ENCODE data around the gene SLC24A4.

SLC24A4 gene

DNA sequence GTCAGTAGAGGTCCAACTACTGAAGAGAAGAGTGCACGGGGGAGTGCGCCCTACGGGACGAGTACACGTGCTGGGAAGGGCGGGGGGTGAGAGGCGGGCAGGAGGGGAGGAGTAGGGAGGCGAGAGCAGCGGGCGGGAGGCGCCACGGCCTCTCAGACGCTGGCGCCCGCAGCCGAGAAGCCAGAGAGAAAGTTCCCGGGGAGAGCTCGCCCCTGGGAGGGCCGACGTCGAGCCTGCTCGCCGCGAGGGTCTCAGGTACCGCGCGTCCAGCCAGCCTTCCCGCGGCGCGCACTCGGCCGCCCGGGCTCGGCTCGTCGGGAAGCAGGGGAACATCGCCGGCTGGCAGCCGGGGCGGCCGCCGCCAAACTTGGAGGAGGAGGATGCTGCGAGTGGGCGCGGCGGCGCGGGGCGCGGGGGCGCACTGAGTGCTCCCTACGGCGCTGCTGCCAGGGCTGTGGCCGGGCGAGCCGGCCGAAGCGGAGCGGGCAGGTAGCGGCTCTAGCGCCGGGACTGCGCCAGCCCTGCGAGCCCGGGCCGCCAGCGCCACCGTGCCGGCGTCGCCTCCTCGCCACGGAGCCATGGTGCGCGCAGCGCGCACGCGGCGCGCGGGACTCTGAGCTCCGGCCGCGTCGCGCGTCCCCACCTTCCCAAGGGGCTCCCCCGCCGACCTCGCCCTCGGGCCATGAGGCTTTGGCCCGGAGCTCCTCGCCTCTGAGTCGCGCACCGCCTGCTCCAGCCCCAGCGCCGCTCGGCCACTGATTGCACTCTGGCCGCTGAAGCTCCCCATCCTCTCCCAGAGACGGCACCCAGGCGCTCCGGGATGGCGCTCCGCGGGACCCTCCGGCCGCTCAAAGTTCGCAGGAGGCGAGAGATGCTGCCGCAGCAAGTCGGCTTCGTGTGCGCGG lies at the start of gene SLC24A4:
Gene SLC24A4, plus strand, starts transcription at position 155 of the 905 bp plus-strand sequence. Its CDS starts 666 bp downstream, at position 821.
- H2AFZ ChIP-seq (ENCODE audit: low read length, unreplicated experiment) = no peak within 1 kb of the TSS
- no peaks in the 10 kb centered on the region for H3K79me2 ChIP-seq (ENCODE audit: control insufficient read depth, insufficient read depth, low read length, unreplicated experiment)
- no peak within 1 kb of the TSS for H3K27ac ChIP-seq (ENCODE audit: low read depth, low read length)
- no peaks in the 10 kb centered on the region for H3K36me3 ChIP-seq (ENCODE audit: insufficient read depth, low read length)
- peaks cover 96% of the 10 kb centered on the region for H3K27me3 ChIP-seq (ENCODE audit: insufficient read depth, low read length)
- peak within 1 kb of the TSS; percentile 62 for H3K4me3 ChIP-seq (ENCODE audit: low read depth, low read length)
- no peaks in the 10 kb centered on the region for H3K4me1 ChIP-seq (ENCODE audit: control insufficient read depth, insufficient read depth, low read length, unreplicated experiment)

GRCh38 chr14:92273166-92273565 lies 49.8 kb upstream of the SLC24A4 start:
- H3K27ac ChIP-seq (ENCODE audit: low read depth, low read length) = no peak overlapping the region
- H3K36me3 ChIP-seq (ENCODE audit: insufficient read depth, low read length) = no peaks in the 10 kb centered on the region
- peaks cover 82% of the 10 kb centered on the region for H3K27me3 ChIP-seq (ENCODE audit: insufficient read depth, low read length)
- H3K4me3 ChIP-seq (ENCODE audit: low read depth, low read length) = no peak overlapping the region
- H2AFZ ChIP-seq (ENCODE audit: low read length, unreplicated experiment) = no peak overlapping the region
- H3K4me1 ChIP-seq (ENCODE audit: control insufficient read depth, insufficient read depth, low read length, unreplicated experiment) = no peaks in the 10 kb centered on the region
- no peaks in the 10 kb centered on the region for H3K79me2 ChIP-seq (ENCODE audit: control insufficient read depth, insufficient read depth, low read length, unreplicated experiment)

GRCh38 chr14:92274055-92274454 lies 48.9 kb upstream of the SLC24A4 start:
- Histone ChIP-seq H3K79me2 (ENCODE audit: control insufficient read depth, insufficient read depth, low read length, unreplicated experiment) (no peaks in the 10 kb centered on the region), H3K4me1 (ENCODE audit: control insufficient read depth, insufficient read depth, low read length, unreplicated experiment) (no peaks in the 10 kb centered on the region), H2AFZ (ENCODE audit: low read length, unreplicated experiment) (no peak overlapping the region), H3K27ac (ENCODE audit: low read depth, low read length) (no peak overlapping the region), H3K4me3 (ENCODE audit: low read depth, low read length) (no peak overlapping the region), H3K36me3 (ENCODE audit: insufficient read depth, low read length) (no peaks in the 10 kb centered on the region), H3K27me3 (ENCODE audit: insufficient read depth, low read length) (peaks cover 77% of the 10 kb centered on the region)

DNA sequence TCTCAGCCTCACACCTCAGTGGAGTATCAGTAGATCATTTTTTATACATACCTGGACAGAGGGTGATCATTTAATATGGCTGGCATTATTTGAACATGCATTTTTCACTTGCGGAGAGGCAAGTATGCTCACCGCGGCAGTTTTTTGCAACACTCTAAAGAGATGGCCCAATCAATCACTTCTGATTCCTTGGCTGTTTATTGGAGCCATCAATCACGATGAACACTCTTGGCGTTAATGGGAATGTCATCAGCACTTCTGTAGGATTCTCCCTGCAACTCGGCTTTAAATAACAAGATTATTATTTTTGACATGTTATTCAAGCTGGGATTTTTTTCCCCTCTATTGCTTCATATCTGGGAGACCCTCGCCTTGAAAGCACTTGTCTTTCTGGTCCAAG lies 46.9 kb upstream of the SLC24A4 start:
- Histone ChIP-seq H3K27ac (ENCODE audit: low read depth, low read length) (no peak overlapping the region), H2AFZ (ENCODE audit: low read length, unreplicated experiment) (no peak overlapping the region), H3K4me1 (ENCODE audit: control insufficient read depth, insufficient read depth, low read length, unreplicated experiment) (no peaks in the 10 kb centered on the region), H3K79me2 (ENCODE audit: control insufficient read depth, insufficient read depth, low read length, unreplicated experiment) (no peaks in the 10 kb centered on the region), H3K36me3 (ENCODE audit: insufficient read depth, low read length) (no peaks in the 10 kb centered on the region), H3K4me3 (ENCODE audit: low read depth, low read length) (no peak overlapping the region), H3K27me3 (ENCODE audit: insufficient read depth, low read length) (peaks cover 58% of the 10 kb centered on the region)

- Histone ChIP-seq H2AFZ (ENCODE audit: low read length, unreplicated experiment) (no peak overlapping the region), H3K27me3 (ENCODE audit: insufficient read depth, low read length) (peaks cover 53% of the 10 kb centered on the region), H3K4me3 (ENCODE audit: low read depth, low read length) (no peak overlapping the region), H3K36me3 (ENCODE audit: insufficient read depth, low read length) (no peaks in the 10 kb centered on the region), H3K79me2 (ENCODE audit: control insufficient read depth, insufficient read depth, low read length, unreplicated experiment) (no peaks in the 10 kb centered on the region), H3K27ac (ENCODE audit: low read depth, low read length) (no peak overlapping the region), H3K4me1 (ENCODE audit: control insufficient read depth, insufficient read depth, low read length, unreplicated experiment) (no peaks in the 10 kb centered on the region)
These were observed 45.9 kb upstream of the SLC24A4 start for GRCh38 chr14:92277031-92277430.

- no peaks in the 10 kb centered on the region for H3K79me2 ChIP-seq (ENCODE audit: control insufficient read depth, insufficient read depth, low read length, unreplicated experiment)
- H3K27ac ChIP-seq (ENCODE audit: low read depth, low read length) = no peak overlapping the region
- H3K27me3 ChIP-seq (ENCODE audit: insufficient read depth, low read length) = peaks cover 19% of the 10 kb centered on the region; the same call in 1 of the 2 replicates
- no peaks in the 10 kb centered on the region for H3K4me1 ChIP-seq (ENCODE audit: control insufficient read depth, insufficient read depth, low read length, unreplicated experiment)
- no peaks in the 10 kb centered on the region for H3K36me3 ChIP-seq (ENCODE audit: insufficient read depth, low read length)
- no peak overlapping the region for H3K4me3 ChIP-seq (ENCODE audit: low read depth, low read length)
- no peak overlapping the region for H2AFZ ChIP-seq (ENCODE audit: low read length, unreplicated experiment)
These were observed 42.3 kb upstream of the SLC24A4 start for GRCh38 chr14:92280554-92281262.

- Histone ChIP-seq H3K36me3 (ENCODE audit: insufficient read depth, low read length) (no peaks in the 10 kb centered on the region), H3K27me3 (ENCODE audit: insufficient read depth, low read length) (peaks cover 20% of the 10 kb centered on the region; the same call in 1 of the 2 replicates), H3K27ac (ENCODE audit: low read depth, low read length) (no peak overlapping the region), H2AFZ (ENCODE audit: low read length, unreplicated experiment) (no peak overlapping the region), H3K79me2 (ENCODE audit: control insufficient read depth, insufficient read depth, low read length, unreplicated experiment) (no peaks in the 10 kb centered on the region), H3K4me3 (ENCODE audit: low read depth, low read length) (no peak overlapping the region), H3K4me1 (ENCODE audit: control insufficient read depth, insufficient read depth, low read length, unreplicated experiment) (no peaks in the 10 kb centered on the region)
These were observed 40.3 kb upstream of the SLC24A4 start for GRCh38 chr14:92282669-92283068.

GRCh38 chr14:92285311-92285710 lies 37.7 kb upstream of the SLC24A4 start:
- H3K4me3 ChIP-seq (ENCODE audit: low read depth, low read length) = no peak overlapping the region
- no peaks in the 10 kb centered on the region for H3K79me2 ChIP-seq (ENCODE audit: control insufficient read depth, insufficient read depth, low read length, unreplicated experiment)
- H3K4me1 ChIP-seq (ENCODE audit: control insufficient read depth, insufficient read depth, low read length, unreplicated experiment) = no peaks in the 10 kb centered on the region
- peaks cover 44% of the 10 kb centered on the region for H3K27me3 ChIP-seq (ENCODE audit: insufficient read depth, low read length)
- no peak overlapping the region for H2AFZ ChIP-seq (ENCODE audit: low read length, unreplicated experiment)
- no peak overlapping the region for H3K27ac ChIP-seq (ENCODE audit: low read depth, low read length)
- no peaks in the 10 kb centered on the region for H3K36me3 ChIP-seq (ENCODE audit: insufficient read depth, low read length)

- peaks cover 67% of the 10 kb centered on the region for H3K27me3 ChIP-seq (ENCODE audit: insufficient read depth, low read length)
- no peak overlapping the region for H3K4me3 ChIP-seq (ENCODE audit: low read depth, low read length)
- H3K4me1 ChIP-seq (ENCODE audit: control insufficient read depth, insufficient read depth, low read length, unreplicated experiment) = no peaks in the 10 kb centered on the region
- no peak overlapping the region for H2AFZ ChIP-seq (ENCODE audit: low read length, unreplicated experiment)
- no peaks in the 10 kb centered on the region for H3K79me2 ChIP-seq (ENCODE audit: control insufficient read depth, insufficient read depth, low read length, unreplicated experiment)
- H3K36me3 ChIP-seq (ENCODE audit: insufficient read depth, low read length) = no peaks in the 10 kb centered on the region
- no peak overlapping the region for H3K27ac ChIP-seq (ENCODE audit: low read depth, low read length)
These were observed 35.0 kb upstream of the SLC24A4 start for GRCh38 chr14:92287987-92288386.

DNA sequence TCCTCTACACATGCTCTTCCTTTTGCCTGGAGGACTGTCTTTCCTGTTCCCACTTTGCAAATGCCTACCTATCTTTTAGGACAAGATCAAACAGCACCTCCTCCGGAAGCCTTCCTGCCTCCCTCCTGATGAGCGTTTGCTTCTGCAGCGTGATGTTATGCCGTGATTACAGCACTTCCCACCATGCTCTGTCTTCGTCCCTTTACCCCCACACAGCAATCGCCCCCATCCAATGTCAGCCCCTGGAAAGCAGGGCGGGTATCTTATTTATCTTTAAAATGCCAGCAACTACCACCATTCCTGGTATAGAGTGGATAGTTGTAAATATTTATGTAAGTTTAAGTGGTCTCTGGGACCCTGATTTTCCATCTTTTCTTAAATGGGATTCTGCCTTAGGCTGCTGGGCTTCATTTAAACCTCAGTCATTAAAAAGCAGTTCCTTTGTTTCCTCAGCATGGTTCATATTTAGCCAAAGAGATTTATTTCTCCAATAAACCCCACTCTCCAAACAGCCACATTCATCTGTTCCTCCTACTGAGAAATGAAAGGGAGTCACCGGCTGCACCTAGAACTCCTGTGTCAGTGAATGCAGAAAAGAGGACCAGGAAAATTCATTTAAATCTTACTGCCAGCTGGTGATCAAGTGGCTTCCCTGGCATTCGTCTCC lies 33.8 kb upstream of the SLC24A4 start:
- Histone ChIP-seq H3K27me3 (ENCODE audit: insufficient read depth, low read length) (peaks cover 77% of the 10 kb centered on the region), H3K4me3 (ENCODE audit: low read depth, low read length) (no peak overlapping the region), H3K27ac (ENCODE audit: low read depth, low read length) (no peak overlapping the region), H3K79me2 (ENCODE audit: control insufficient read depth, insufficient read depth, low read length, unreplicated experiment) (no peaks in the 10 kb centered on the region), H3K4me1 (ENCODE audit: control insufficient read depth, insufficient read depth, low read length, unreplicated experiment) (no peaks in the 10 kb centered on the region), H3K36me3 (ENCODE audit: insufficient read depth, low read length) (no peaks in the 10 kb centered on the region), H2AFZ (ENCODE audit: low read length, unreplicated experiment) (no peak overlapping the region)

Measured in ACC112 (cell line).